Heart left ventricle (tissue), 16 donors: ENCODE results near the gene PTPRM. TPM values are rescaled to one million over a fixed set of nuclear protein-coding genes. Genes with fewer than 3 reads are reported as not detected.

ENCODE experiments used
- ATAC-seq, 4 donors: fragments of 200-7000 bp; cut with Tn5 transposase; one replicate each; pipeline ENCODE4 v1.9.1; 2020 to 2022; ENCODE audit warnings: moderate library complexity in 4 of 4, mild to moderate bottlenecking in 3 of 4, moderate number of reproducible peaks in 1 of 4
- DNase-seq, 5 donors: peaks; one replicate each; pipeline ENCODE4 v3.0.0-alpha.2; 2020
- H3K27ac ChIP-seq, 12 donors: fragments of 200-600 bp; sonication (generic) in 4 of 12; one replicate each; pipeline versions ENCODE4 v1.5.0 to v1.8.0; 2016 to 2022; ENCODE audit warnings: mild to moderate bottlenecking in 2 of 12
- H3K27me3 ChIP-seq, 9 donors: fragments of 200-600 bp; sonication (generic) in 2 of 9; one replicate each; pipeline versions ENCODE4 v1.5.1 to v1.8.0; 2016 to 2022; ENCODE audit warnings: mild to moderate bottlenecking in 3 of 9
- H3K36me3 ChIP-seq, 9 donors: fragments of 200-600 bp; sonication (generic) in 2 of 9; one replicate each; pipeline versions ENCODE4 v1.5.0 to v1.8.0; 2018 to 2022; ENCODE audit warnings: mild to moderate bottlenecking in 2 of 9
- H3K4me1 ChIP-seq, 12 donors: fragments of 200-600 bp; sonication (generic) in 4 of 12; one replicate each; pipeline versions ENCODE4 v1.5.0 to v1.8.0; 2016 to 2022; ENCODE audit warnings: mild to moderate bottlenecking in 3 of 12
- H3K4me3 ChIP-seq, 12 donors: fragments of 200-600 bp; sonication (generic) in 4 of 12; one replicate each; pipeline versions ENCODE4 v1.5.0 to v1.8.0; 2017 to 2022; ENCODE audit warnings: mild to moderate bottlenecking in 9 of 12, moderate library complexity in 4 of 12
- H3K9me3 ChIP-seq, 12 donors: fragments of 200-600 bp; sonication (generic) in 4 of 12; one replicate each; pipeline versions ENCODE4 v1.5.0 to v1.8.0; 2016 to 2022; ENCODE audit warnings: mild to moderate bottlenecking in 1 of 12
- POLR2A ChIP-seq, 2 donors: fragments of 450-650 bp; IDR thresholded peaks; one replicate each; pipeline ENCODE4 v1.6.1; 2017; ENCODE audit warnings: antibody characterized with exemption in 2 of 2, mild to moderate bottlenecking in 2 of 2, moderate library complexity in 2 of 2
- WGBS, 4 donors: extraction: QIAGEN DNeasy Blood & Tissue Kit in 2 of 4; methylation state at CpG; one replicate each; pipeline versions ENCODE4 v1.1.5 to v1.1.7; 2013 to 2018; 5-methylcytosine and 5-hydroxymethylcytosine counted together
- intact Hi-C, 10 donors: fragments of 100-400 bp; cut with DNase I; formaldehyde crosslinking; loops; one replicate each; pipeline versions ENCODE4 v1.11.1 to v1.14.2; 2022
- polyA plus RNA-seq, 2 donors: library from polyadenylated mRNA; stranded (reverse); fragments of 200-250 nt; gene quantifications; one replicate each; pipeline ENCODE4 v1.2.3, GENCODE V29; 2013
- total RNA-seq, 9 donors: library from RNA; depleted of rRNA in 2 of 9; stranded (reverse); fragments of >200 nt in 2 of 9; fragmentation: NEBNext Ultra II Directional in 3 of 9; extraction: Animal tissue kit (Norgen Biotek cat#: 25700) in 3 of 9; gene quantifications; one replicate each; pipeline versions ENCODE4 v1.1.0 to v1.2.4, GENCODE V29; 2016 to 2023
- TF ChIP-seq, protein P1 (sequence below), 12 donors: fragments of 200-600 bp; sonication (generic) in 4 of 12; IDR thresholded peaks; one replicate each; pipeline versions ENCODE4 v1.5.0 to v1.8.0; 2018 to 2022; ENCODE audit warnings: antibody characterized with exemption in 12 of 12, mild to moderate bottlenecking in 5 of 12
- donor health status: ischemic (EF 13 %, LVEDD 7.1; RV severe dilation, severe dysfunction).
- donor health status: healthy with polysubstance abuse.
- donor health status: DM: no; HTN: yes; CAD: no.
- donor health status: DM: no; HTN: no; CAD: no.
- donor health status: ischemic (EF 25% LVEDD 6.9; RV normal size, moderate dysfunction).
- donor health status: ischemic (EF 25% LVEDD 5.7; RV mildly dilated, moderate dysfunction).
- donor health status: healthy.
- donor health status: DM: yes; HTN: yes; CAD: no.
- donor health status: ischemic (EF 35%, LVEDD 5.7; RV mildly dilated, moderate dysfunction).
- donor health status: nonischemic (EF 11% LVEDD 7.7; RV severe dilation, severe dysfunction).
- donor health status: DM: yes; HTN: yes; CAD: no.
- donor health status: PGD.
- donor health status: ischemic (EF 29% LVEDD 5.4; RV normal size, mild dysfunction).
- donor health status: nonischemic (EF 23%, LVEDD 6.1; RV moderate dilation, normal function).

Gene PTPRM
- total and polyA plus RNA-seq, 11 donors, result 93.8 to 186 (median 123) TPM

- ATAC-seq (peak; percentile 32 to 78 (median 51)), DNase-seq (no peak)
- Histone ChIP-seq H3K36me3 (peaks cover 0 to 58% (median 6%) of the 10 kb centered on the region in 9 donors), H3K27ac (no peak overlapping the region), H3K4me1 (no peaks in the 10 kb centered on the region), H3K4me3 (no peak overlapping the region), H3K9me3 (no peaks in the 10 kb centered on the region), H3K27me3 (no peaks in the 10 kb centered on the region)
- TF ChIP-seq, protein P1, sequence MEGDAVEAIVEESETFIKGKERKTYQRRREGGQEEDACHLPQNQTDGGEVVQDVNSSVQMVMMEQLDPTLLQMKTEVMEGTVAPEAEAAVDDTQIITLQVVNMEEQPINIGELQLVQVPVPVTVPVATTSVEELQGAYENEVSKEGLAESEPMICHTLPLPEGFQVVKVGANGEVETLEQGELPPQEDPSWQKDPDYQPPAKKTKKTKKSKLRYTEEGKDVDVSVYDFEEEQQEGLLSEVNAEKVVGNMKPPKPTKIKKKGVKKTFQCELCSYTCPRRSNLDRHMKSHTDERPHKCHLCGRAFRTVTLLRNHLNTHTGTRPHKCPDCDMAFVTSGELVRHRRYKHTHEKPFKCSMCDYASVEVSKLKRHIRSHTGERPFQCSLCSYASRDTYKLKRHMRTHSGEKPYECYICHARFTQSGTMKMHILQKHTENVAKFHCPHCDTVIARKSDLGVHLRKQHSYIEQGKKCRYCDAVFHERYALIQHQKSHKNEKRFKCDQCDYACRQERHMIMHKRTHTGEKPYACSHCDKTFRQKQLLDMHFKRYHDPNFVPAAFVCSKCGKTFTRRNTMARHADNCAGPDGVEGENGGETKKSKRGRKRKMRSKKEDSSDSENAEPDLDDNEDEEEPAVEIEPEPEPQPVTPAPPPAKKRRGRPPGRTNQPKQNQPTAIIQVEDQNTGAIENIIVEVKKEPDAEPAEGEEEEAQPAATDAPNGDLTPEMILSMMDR (IDR thresholded peaks at IDR 0.05), result no peak
- TF ChIP-seq POLR2A (IDR thresholded peaks at IDR 0.05), result no peak
- intact Hi-C loops, result no loop called here
- WGBS, 4 donors, result 81 to 85% (median 83%) methylated on average over 2 of the region's 2 CpGs
Measured at GRCh38 chr18:8091035-8091434, 523.9 kb downstream of the PTPRM start.

DNA sequence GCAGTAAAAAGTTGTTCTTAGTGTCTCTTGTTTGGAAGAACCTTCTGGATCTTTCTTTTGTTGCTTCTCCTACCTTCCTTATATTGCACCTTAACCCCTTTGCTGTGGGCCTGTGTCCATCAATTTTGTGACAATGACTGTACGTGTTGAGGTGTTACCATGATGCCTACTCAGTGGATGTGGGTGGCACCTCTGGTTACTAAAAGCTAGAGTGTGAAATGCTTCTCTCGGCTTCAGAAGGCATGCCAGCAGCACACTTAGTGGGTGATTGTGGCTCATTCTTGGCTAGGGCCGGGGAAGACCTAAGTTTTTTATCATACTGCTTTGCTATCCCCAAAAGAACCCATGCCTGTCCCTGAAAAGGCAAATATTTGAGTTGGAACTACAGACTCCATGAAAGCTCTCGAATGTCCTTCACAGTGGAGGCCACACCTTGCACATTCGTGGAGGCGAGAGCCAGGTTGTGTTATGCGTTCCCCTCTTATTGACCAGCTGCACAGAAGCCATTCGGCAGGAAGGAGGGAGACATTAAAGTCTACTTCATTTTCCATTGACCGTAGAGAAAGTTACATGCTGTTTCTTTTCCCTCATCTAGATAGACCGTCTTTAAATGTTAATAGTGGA is 528.9 kb downstream of the PTPRM start:
- intact Hi-C loops, result no loop called here
- H3K36me3 ChIP-seq, result peaks cover 0 to 20% (median 0%) of the 10 kb centered on the region in 9 donors

GRCh38 chr18:8097399-8097798 is 530.3 kb downstream of the PTPRM start:
- intact Hi-C loops, result no loop called here
- peak in 3 of 4 donors; percentile 20 to 40 (median 34) for ATAC-seq
- no peak for DNase-seq

More for the DNA sequence above, 528.9 kb downstream of the PTPRM start:
- DNase-seq, result no peak
- no peak for ATAC-seq
- Histone ChIP-seq H3K27me3 (no peaks in the 10 kb centered on the region), H3K27ac (no peak overlapping the region), H3K4me1 (peaks cover 0 to 13% (median 0%) of the 10 kb centered on the region in 12 donors), H3K4me3 (no peak overlapping the region), H3K9me3 (no peaks in the 10 kb centered on the region)
- WGBS, 4 donors, result 87 to 94% (median 93%) methylated on average over 10 of the region's 10 CpGs
- TF ChIP-seq POLR2A (IDR thresholded peaks at IDR 0.05), result no peak
- TF ChIP-seq, protein P1 (IDR thresholded peaks at IDR 0.05), result no peak

GRCh38 chr18:8097927-8098326 is 530.8 kb downstream of the PTPRM start:
- H3K4me1 ChIP-seq, result peaks cover 0 to 13% (median 0%) of the 10 kb centered on the region in 12 donors
- ATAC-seq (no peak), DNase-seq (no peak)
- H3K27ac ChIP-seq, result no peak overlapping the region
- peaks cover 0 to 21% (median 4%) of the 10 kb centered on the region in 9 donors for H3K36me3 ChIP-seq
- intact Hi-C loops, result no loop called here
- no peaks in the 10 kb centered on the region for H3K27me3 ChIP-seq
- H3K4me3 ChIP-seq, result no peak overlapping the region
- H3K9me3 ChIP-seq, result peaks cover 0 to 10% (median 4%) of the 10 kb centered on the region in 12 donors
- WGBS, 4 donors, result 3 to 92% (median 64%) methylated on average over 1 of the region's 1 CpG
- TF ChIP-seq, protein P1 (IDR thresholded peaks at IDR 0.05), result no peak
- TF ChIP-seq POLR2A (IDR thresholded peaks at IDR 0.05), result no peak

More at GRCh38 chr18:8097399-8097798, 530.3 kb downstream of the PTPRM start:
- Histone ChIP-seq H3K4me1 (peaks cover 0 to 13% (median 0%) of the 10 kb centered on the region in 12 donors), H3K9me3 (peaks cover 0 to 5% (median 0%) of the 10 kb centered on the region in 12 donors), H3K36me3 (peaks cover 0 to 20% (median 0%) of the 10 kb centered on the region in 9 donors), H3K27me3 (no peaks in the 10 kb centered on the region), H3K4me3 (no peak overlapping the region), H3K27ac (no peak overlapping the region)
- TF ChIP-seq, protein P1 (IDR thresholded peaks at IDR 0.05), result no peak
- no peak for TF ChIP-seq POLR2A (IDR thresholded peaks at IDR 0.05)
